ENCODE results near the gene EXOC2. TPM values are rescaled to one million over a fixed set of nuclear protein-coding genes. Genes with fewer than 3 reads are reported as not detected.
A peak's percentile ranks its signal among the peaks of the same experiment; 100 is the strongest.
"Not testable (repeated sequence)": the region's sequence is repeated elsewhere in the genome, so short reads cannot be mapped to it uniquely, and the experiment has no call there.

Gene EXOC2
- total RNA-seq, 1 donor from 2014 or later: 11.3 TPM

DNA sequence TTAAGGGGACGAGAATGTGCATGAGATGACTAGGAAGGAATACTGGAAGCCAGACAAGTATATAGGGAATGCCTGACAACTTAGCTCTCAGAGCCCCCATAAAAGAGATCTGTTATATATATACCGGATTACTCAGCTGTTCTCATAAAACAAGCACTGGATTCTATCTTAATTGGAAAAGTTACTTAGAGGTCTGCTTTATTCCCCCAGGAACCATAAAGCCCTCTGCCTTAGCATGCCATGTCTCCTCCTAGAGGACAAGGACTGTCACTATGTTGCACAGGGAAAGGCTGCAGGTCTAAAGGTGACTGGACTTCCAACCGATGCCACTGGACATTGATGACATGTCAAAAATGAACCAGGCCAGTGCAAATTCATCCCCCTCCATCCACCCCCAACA is 6.4 kb downstream of the EXOC2 start:
- intact Hi-C loops (cut with DNase I): no loop called here
- DNase-seq: no peak
- ATAC-seq (ENCODE audit: poor library complexity): no peak

GRCh38 chr6:684831-685636 is 7.9 kb downstream of the EXOC2 start:
- ATAC-seq (ENCODE audit: poor library complexity): no peak
- DNase-seq: no peak
- intact Hi-C loops (cut with DNase I): no loop called here

DNA sequence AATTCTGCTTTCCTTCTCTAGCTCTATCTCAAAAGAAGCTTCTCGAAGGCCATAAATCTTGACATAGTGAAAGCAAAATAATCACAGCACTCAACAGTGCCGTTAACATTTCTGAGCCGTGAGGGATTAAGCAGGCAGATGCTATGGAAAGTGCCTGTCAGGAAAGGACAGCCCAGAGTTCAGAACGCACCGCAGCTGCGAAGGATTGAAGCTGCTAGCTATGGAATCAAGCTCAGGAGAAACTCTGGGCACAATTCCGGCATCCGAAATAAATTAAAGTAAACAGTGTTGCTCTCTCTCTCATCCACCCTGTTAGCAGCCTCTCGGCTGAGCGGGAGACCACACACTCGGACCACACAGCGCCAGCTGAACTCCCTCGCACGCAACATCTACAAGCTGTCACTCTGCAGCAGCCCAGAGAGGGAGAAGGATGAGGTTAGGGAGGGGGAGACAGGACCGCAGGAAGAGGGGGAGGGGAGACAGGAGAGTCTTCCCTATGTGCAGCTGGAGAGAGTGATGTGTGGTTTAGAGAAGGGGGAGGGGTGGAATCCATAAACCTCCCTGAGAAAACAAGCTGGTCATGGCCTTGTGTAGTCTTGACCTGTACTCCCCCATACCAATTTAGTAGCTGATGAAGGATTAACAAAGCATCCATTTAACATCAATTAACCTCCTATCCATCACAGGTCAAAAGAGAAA is 9.0 kb downstream of the EXOC2 start:
- intact Hi-C loops (cut with DNase I): no loop called here
- ATAC-seq (ENCODE audit: poor library complexity) (peak; percentile 57), DNase-seq (no peak)

DNA sequence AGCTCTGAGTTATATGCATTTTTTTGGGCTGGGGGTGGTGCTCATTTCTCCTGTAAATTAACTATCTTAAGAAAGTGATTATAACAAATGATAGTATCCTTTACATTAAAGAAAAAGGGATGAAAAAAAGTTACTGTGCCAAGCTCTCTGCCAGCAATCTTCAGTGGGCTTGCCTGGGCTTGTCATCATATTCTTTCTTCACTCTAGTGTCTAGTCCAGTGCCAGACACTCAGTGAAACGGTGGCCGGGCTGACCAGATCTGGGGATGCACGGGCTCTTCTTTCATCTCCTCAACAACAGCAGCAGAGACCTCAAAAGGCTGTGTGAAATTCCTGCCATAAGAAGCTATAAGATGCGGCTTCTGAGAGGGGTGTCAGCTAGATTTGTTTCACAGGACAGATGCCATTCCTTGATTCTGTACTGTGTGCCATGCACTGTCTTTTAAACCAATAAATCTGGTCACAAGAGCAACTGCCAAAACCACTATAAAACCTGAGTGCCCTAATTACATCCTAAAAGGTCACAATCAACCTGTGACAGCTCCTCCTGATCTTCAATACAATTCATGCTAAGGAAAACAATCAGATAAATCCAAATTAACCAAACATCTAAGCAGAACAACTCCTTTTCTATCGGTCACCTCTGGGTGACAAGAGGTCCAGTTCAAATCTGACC is 12.1 kb downstream of the EXOC2 start:
- intact Hi-C loops (cut with DNase I): no loop called here
- DNase-seq (no peak), ATAC-seq (ENCODE audit: poor library complexity) (no peak)

GRCh38 chr6:680251-680650 is 12.7 kb downstream of the EXOC2 start:
- DNase-seq: no peak
- no peak for ATAC-seq (ENCODE audit: poor library complexity)
- intact Hi-C loops (cut with DNase I): no loop called here

- DNase-seq (no peak), ATAC-seq (ENCODE audit: poor library complexity) (no peak)
- intact Hi-C loops (cut with DNase I): no loop called here
Measured at GRCh38 chr6:679282-679681, 13.7 kb downstream of the EXOC2 start.

- intact Hi-C loops (cut with DNase I): no loop called here
- ATAC-seq (ENCODE audit: poor library complexity) (no peak), DNase-seq (no peak)
Measured at GRCh38 chr6:678520-678919, 14.4 kb downstream of the EXOC2 start.

DNA sequence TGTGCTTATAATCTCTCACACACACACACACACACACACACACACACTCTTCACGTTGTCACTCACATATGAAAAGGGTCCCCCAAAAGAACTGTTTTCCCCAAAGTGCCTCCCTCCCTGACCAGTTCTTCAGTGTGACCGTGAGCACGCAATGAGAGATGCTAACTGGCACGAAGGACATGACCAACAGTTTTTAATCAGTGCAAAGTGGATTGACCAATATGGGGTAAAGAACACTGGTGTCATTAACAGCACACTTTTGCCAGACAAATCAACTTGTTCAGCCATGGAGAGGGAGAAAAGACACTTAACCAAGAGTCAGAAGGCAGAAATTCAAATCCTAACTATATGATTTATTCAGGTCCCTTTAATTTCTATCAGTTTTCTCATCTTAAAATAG is 15.0 kb downstream of the EXOC2 start:
- DNase-seq (no peak), ATAC-seq (ENCODE audit: poor library complexity) (no peak)

DNA sequence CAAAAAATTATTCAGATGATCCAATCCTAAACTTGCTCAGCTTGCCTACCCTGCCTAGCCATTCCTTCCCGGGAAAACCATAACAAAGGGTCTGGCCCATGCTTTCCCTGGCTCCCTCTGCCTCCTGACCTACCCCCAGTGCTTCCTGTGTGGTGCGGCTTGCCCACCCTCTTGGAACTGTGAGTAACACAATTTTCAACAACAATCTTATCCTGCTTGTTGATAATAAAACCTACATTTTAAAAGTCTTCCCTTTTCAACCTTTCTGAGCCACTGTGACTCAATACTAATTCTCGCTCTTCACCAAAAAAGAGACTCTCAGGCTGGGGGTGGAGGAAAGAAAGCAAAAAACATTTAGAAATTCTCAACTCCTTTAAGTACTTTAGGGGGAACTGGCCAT is 18.0 kb downstream of the EXOC2 start:
- ATAC-seq (ENCODE audit: poor library complexity) (no peak), DNase-seq (no peak)
- intact Hi-C loops (cut with DNase I): no loop called here

More for the DNA sequence above, 15.0 kb downstream of the EXOC2 start:
- intact Hi-C loops (cut with DNase I): no loop called here

DNA sequence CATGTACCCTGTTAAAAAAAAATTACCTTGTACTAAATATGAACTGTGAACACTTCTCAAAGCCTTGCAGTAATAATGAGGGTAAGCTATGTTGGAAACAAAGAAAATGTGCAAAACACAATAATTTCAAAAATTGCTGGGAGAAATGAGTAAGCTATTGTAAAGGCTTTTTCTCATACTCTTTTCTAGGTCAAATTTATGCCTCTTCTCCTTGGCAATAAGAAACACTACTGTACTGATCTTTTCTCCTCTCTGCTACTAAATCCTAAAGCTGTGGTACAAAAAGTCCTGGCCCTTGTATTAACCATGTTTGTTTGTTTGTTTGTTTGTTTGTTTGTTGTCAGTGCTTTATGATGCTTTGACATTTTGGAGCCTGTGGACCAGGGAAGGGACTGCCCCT is 18.5 kb downstream of the EXOC2 start:
- ATAC-seq (ENCODE audit: poor library complexity) (no peak), DNase-seq (no peak)
- intact Hi-C loops (cut with DNase I): no loop called here

DNA sequence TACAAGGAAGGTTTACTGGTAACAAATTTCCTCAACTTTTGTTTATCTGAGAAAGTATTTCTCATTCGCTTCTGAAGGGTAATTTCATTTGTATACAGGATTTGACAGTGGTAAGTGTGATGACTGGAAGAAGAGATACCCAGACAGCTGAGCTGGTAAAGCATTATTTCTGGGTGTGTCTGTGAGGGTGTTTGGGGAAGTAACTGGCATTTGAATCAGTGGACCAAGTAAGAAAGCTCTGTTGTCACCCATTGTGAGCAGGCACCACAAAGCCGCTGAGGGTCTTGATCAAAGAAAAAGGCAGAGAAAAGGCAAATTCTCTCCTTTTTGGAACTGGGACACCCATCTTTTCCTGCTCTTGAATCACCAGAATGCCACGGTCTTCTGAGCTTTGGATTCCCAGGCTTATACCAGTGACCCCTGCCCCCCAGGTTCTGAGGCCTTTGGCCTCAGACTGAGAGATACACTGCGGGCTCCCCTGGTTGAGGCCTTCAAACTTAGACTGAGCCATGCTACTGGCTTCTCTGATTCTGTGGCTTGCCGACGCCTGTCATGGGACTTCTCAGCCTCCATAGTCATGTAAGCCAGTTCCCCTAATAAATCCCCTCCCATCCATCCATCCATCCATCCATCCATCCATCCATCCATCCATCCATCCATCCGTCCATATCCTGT is 25.5 kb downstream of the EXOC2 start:
- ATAC-seq (ENCODE audit: poor library complexity) (no peak), DNase-seq (no peak)
- intact Hi-C loops (cut with DNase I): no loop called here

DNA sequence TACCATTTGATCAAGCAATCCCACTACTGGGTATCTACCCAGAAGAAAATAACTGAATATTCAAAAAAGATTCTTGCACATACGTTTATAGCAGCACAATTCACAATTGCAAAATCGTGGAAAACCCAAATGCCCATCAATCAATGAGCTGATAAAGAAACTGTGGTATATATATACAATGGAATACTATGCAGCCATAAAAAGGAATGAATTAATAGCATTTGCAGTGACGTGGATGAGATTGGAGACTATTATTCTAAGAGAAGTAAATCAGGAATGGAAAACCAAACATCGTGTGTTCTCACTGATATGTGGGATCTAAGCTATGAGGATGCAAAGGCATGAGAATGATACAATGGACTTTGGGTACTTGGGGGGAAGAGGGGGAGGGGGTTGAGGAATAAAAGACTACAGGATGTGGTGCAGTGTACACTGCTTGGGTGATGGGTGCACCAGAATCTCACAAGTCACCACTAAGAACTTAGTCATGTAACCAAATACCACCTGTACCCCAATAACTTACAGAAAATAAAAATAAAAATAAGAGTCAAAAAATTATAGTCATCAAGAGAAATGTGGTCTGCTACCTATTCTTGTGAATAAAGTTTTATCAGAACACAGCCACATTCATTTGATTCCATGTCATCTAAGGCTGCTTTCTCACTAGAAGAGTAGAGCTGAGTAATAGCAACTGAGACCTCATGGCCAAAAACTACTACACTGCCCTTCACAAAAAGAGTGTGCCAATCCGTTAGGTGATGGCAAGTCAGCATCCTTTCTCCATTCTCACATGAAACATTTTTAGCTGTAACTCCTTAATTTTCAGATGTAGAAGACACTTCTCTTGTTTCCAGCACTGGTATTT is 27.3 kb downstream of the EXOC2 start:
- intact Hi-C loops (cut with DNase I): no loop called here
- ATAC-seq (ENCODE audit: poor library complexity) (no peak), DNase-seq (no peak)

GRCh38 chr6:663788-664187 is 29.2 kb downstream of the EXOC2 start:
- ATAC-seq (ENCODE audit: poor library complexity); DNase-seq; intact Hi-C loops (cut with DNase I): not testable (repeated sequence)

DNA sequence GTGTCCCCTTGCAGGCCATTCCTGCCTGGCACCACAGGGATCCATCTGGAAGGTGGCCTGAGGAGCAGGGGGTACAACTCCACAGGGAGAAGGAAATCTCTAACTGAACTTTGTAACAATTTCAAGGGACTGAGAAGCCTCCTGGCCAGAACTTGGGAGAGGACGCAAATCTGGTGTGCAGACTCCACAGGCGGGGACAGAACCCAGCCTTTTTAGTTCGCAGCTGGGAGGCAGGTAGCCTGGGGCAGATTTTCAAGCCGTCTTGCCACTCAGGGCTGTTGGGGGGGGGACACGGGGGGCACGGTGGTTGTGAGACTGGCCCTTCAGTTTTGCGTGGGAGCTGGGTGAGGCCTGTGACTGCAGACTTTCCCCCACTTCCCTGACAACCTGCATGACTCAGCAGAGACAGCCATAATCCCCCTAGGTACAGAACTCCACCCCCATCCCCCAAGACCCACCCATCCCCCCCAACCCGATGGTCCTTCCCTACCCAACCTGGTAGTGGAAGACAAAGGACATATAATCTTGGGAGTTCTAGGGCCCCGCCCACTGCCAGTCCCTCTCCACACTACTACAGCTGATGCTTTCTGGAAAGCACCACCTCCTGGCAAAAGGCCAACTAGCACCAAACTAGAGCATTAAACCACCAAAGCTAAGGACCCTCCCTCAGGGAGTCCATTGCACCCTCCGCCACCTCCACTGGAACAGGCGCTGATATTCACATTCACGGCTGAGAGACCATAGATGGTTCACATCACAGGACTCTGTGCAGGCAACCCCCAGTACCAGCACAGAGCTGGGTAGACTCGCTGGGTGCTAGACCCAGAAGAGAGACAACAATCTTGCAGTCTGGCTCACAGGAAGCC is 33.0 kb downstream of the EXOC2 start:
- no peak for ATAC-seq (ENCODE audit: poor library complexity)
- DNase-seq: no peak
- intact Hi-C loops (cut with DNase I): no loop called here

GRCh38 chr6:658244-658643 is 34.7 kb downstream of the EXOC2 start:
- no peak for DNase-seq
- ATAC-seq (ENCODE audit: poor library complexity): peak; percentile 62
- intact Hi-C loops (cut with DNase I): no loop called here

DNA sequence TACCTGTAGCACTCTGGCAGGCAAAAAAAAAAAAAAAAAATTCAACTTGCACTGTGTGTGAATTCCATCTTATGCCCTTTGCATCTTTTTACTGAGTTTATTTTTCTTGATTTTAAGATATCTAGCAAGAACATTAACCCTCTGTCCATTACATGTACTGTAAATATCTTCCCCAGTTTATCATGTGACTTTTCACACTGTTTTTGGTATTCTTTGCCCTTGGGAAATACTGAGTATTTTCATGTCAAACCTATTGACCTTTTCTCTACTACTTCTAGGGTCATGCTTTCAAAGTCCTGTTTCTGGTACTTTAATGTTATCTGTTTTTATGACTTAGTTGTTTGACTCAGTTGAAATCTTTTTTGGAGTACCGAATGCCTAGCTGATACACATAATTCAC is 35.2 kb downstream of the EXOC2 start:
- DNase-seq: no peak
- no peak for ATAC-seq (ENCODE audit: poor library complexity)
- intact Hi-C loops (cut with DNase I): no loop called here

DNA sequence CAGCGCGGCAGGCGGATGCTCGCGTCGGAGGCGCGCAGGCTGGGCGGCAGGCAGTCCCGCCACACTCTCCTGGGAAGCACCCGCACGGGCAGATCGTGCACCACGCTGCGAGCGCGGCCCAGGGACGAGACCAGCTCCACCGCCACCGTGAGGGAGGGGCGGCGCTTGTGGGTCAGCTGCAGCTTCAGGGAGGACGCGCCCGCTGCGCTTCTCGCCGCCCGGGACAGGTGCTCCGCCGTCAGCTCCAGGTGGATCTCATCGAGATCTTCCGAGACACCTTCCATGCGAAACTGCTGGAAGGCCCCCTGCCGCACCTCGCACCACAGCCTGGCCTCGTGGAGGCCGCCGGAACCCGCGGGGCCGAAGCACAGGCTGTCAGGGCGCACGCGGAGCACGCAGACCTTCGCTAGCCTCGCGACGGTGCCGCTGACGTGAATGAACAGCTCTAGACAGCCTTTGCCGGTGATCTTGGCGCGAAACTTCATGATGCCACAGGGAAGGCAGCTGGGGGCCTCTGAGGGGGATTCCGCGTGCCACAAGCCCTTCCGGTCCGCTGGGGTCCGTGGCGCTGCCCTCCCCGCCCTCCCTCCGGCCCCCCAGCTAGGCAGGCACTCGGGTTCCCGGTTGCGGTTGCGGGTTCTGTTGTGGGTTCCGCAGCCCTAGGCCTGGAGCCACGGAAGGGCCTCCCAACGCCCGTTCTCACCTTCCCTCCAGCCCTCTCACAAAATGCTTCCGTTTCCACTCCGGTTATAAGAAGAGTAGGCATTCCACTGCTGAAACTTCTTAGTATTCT is 36.3 kb downstream of the EXOC2 start, which contains the start of gene HUS1B:
Gene HUS1B, minus strand, starts transcription at position 641 of the 793 bp plus-strand sequence. Its CDS starts 156 bp downstream, at position 485.
- no peak for DNase-seq
- ATAC-seq (ENCODE audit: poor library complexity): no peak
- intact Hi-C loops (cut with DNase I): no loop called here

Measured in Right ventricle myocardium superior (tissue), 1 donor.